Measurements from ENCODE around the gene ATXN1.
"Not testable (repeated sequence)": the region's sequence is repeated elsewhere in the genome, so short reads cannot be mapped to it uniquely, and the experiment has no call there.

Gene ATXN1

DNA sequence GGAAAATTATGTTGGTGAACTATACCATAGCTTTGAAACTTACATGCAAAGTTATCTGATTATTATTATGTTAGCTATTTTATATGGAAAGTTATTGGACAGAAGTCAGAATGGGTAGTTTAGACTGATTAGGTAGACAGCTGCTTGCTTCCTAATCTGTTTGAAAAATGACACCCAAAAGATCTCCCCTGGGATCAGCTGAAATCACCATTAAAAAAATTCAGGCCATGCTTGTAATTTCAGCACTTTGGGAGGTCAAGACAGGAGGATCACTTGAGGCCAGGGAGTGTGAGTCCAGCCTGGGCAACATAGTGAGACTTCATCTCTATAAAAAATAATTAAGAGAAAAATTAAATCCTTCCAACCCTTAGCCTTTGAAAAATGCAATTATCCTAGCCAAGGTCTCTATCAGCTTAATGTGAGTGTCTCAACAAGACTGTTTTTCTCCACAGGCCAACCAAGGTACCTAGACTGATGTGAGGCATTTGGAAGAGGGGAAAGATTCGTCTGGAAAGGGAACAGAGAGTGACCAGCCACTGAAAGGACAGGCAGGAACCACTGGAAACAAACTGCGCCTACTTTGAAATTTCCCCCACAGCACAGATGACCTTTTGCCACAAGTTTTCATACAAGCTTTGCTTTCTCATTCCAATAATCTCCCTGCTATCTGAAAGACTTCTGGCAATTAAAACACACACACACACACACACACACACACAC is 290.6 kb downstream of the ATXN1 start:
- Histone ChIP-seq H3K27ac (ENCODE audit: low read length) (no peak overlapping the region), H3K4me3 (ENCODE audit: low read length) (no peak overlapping the region), H2AFZ (ENCODE audit: low read depth, low read length) (no peak overlapping the region), H3K4me1 (ENCODE audit: low read length) (peaks cover 25% of the 10 kb centered on the region), H3K9me3 (ENCODE audit: insufficient read depth, low read length) (no peaks in the 10 kb centered on the region), H4K20me1 (ENCODE audit: insufficient read depth, low read length) (no peaks in the 10 kb centered on the region), H3K4me2 (ENCODE audit: low read length) (no peak overlapping the region), H3K79me2 (ENCODE audit: low read length) (no peaks in the 10 kb centered on the region), H3K9ac (ENCODE audit: low read length) (no peak overlapping the region), H3K36me3 (replicated peaks; ENCODE audit: low read depth, low read length) (no peaks in the 10 kb centered on the region), H3K27me3 (ENCODE audit: low read depth, low read length) (peaks cover 32% of the 10 kb centered on the region)
- no peak for TF ChIP-seq EZH2phosphoT487 (IDR thresholded peaks at IDR 0.05; ENCODE audit: low read depth)
- TF ChIP-seq, protein P1, sequence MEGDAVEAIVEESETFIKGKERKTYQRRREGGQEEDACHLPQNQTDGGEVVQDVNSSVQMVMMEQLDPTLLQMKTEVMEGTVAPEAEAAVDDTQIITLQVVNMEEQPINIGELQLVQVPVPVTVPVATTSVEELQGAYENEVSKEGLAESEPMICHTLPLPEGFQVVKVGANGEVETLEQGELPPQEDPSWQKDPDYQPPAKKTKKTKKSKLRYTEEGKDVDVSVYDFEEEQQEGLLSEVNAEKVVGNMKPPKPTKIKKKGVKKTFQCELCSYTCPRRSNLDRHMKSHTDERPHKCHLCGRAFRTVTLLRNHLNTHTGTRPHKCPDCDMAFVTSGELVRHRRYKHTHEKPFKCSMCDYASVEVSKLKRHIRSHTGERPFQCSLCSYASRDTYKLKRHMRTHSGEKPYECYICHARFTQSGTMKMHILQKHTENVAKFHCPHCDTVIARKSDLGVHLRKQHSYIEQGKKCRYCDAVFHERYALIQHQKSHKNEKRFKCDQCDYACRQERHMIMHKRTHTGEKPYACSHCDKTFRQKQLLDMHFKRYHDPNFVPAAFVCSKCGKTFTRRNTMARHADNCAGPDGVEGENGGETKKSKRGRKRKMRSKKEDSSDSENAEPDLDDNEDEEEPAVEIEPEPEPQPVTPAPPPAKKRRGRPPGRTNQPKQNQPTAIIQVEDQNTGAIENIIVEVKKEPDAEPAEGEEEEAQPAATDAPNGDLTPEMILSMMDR (IDR thresholded peaks at IDR 0.05; ENCODE audit: low read depth, low read length) = no peak

GRCh38 chr6:16468991-16469615 is 292.2 kb downstream of the ATXN1 start:
- H4K20me1 ChIP-seq (ENCODE audit: insufficient read depth, low read length) = no peaks in the 10 kb centered on the region
- TF ChIP-seq, protein P1 (IDR thresholded peaks at IDR 0.05; ENCODE audit: low read depth, low read length) = no peak
- no peaks in the 10 kb centered on the region for H3K9me3 ChIP-seq (ENCODE audit: insufficient read depth, low read length)
- no peak overlapping the region for H3K27ac ChIP-seq (ENCODE audit: low read length)
- H3K9ac ChIP-seq (ENCODE audit: low read length) = no peak overlapping the region
- no peaks in the 10 kb centered on the region for H3K79me2 ChIP-seq (ENCODE audit: low read length)
- no peak overlapping the region for H3K4me3 ChIP-seq (ENCODE audit: low read length)
- H3K4me2 ChIP-seq (ENCODE audit: low read length) = no peak overlapping the region
- H3K27me3 ChIP-seq (ENCODE audit: low read depth, low read length) = peaks cover 31% of the 10 kb centered on the region
- peaks cover 19% of the 10 kb centered on the region for H3K4me1 ChIP-seq (ENCODE audit: low read length)
- H2AFZ ChIP-seq (ENCODE audit: low read depth, low read length) = no peak overlapping the region
- no peaks in the 10 kb centered on the region for H3K36me3 ChIP-seq (replicated peaks; ENCODE audit: low read depth, low read length)

- TF ChIP-seq EZH2phosphoT487 (IDR thresholded peaks at IDR 0.05; ENCODE audit: low read depth) = no peak
- TF ChIP-seq, protein P1 (IDR thresholded peaks at IDR 0.05; ENCODE audit: low read depth, low read length) = no peak
- Histone ChIP-seq H3K27ac (ENCODE audit: low read length) (no peak overlapping the region), H3K79me2 (ENCODE audit: low read length) (no peaks in the 10 kb centered on the region), H3K4me2 (ENCODE audit: low read length) (no peak overlapping the region), H2AFZ (ENCODE audit: low read depth, low read length) (no peak overlapping the region), H3K9me3 (ENCODE audit: insufficient read depth, low read length) (no peaks in the 10 kb centered on the region), H4K20me1 (ENCODE audit: insufficient read depth, low read length) (no peaks in the 10 kb centered on the region), H3K4me3 (ENCODE audit: low read length) (no peak overlapping the region), H3K9ac (ENCODE audit: low read length) (no peak overlapping the region), H3K27me3 (ENCODE audit: low read depth, low read length) (peaks cover 13% of the 10 kb centered on the region; the same call in 1 of the 2 replicates), H3K36me3 (replicated peaks; ENCODE audit: low read depth, low read length) (no peaks in the 10 kb centered on the region), H3K4me1 (ENCODE audit: low read length) (peaks cover 7% of the 10 kb centered on the region; the same call in 1 of the 2 replicates)
Observed at GRCh38 chr6:16466800-16467553, 294.3 kb downstream of the ATXN1 start.

DNA sequence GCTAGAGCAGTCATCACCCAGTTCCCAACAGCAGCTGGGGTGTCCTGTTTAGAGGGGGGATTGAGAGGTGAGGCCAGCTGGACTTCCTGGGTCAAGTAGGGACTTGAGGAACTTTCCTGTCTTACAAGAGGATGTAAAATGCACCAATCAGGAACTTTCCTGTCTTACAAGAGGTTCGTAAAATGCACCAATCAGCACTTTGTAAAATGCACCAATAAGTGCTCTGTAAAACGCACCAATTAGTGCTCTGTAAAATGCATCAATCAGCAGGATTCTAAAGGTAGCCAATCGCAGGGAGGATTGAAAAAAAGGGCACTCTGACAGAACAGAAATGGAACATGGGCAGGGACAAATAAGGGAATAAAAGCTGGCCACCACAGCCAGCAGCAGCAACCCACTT is 297.2 kb downstream of the ATXN1 start:
- no peak overlapping the region for H3K4me2 ChIP-seq (ENCODE audit: low read length)
- no peaks in the 10 kb centered on the region for H3K4me1 ChIP-seq (ENCODE audit: low read length)
- no peaks in the 10 kb centered on the region for H4K20me1 ChIP-seq (ENCODE audit: insufficient read depth, low read length)
- no peaks in the 10 kb centered on the region for H3K79me2 ChIP-seq (ENCODE audit: low read length)
- H3K27me3 ChIP-seq (ENCODE audit: low read depth, low read length) = no peaks in the 10 kb centered on the region
- H3K9ac ChIP-seq (ENCODE audit: low read length) = no peak overlapping the region
- H3K36me3 ChIP-seq (replicated peaks; ENCODE audit: low read depth, low read length) = no peaks in the 10 kb centered on the region
- no peak overlapping the region for H2AFZ ChIP-seq (ENCODE audit: low read depth, low read length)
- H3K27ac ChIP-seq (ENCODE audit: low read length) = no peak overlapping the region
- H3K9me3 ChIP-seq (ENCODE audit: insufficient read depth, low read length) = no peaks in the 10 kb centered on the region
- no peak for TF ChIP-seq EZH2phosphoT487 (IDR thresholded peaks at IDR 0.05; ENCODE audit: low read depth)
- TF ChIP-seq, protein P1 (IDR thresholded peaks at IDR 0.05; ENCODE audit: low read depth, low read length) = no peak
- no peak overlapping the region for H3K4me3 ChIP-seq (ENCODE audit: low read length)

GRCh38 chr6:16463246-16463645 is 298.0 kb downstream of the ATXN1 start:
- H3K9me3 ChIP-seq (ENCODE audit: insufficient read depth, low read length); H2AFZ ChIP-seq (ENCODE audit: low read depth, low read length); H3K36me3 ChIP-seq (replicated peaks; ENCODE audit: low read depth, low read length); H3K4me2 ChIP-seq (ENCODE audit: low read length); H3K27me3 ChIP-seq (ENCODE audit: low read depth, low read length); H3K27ac ChIP-seq (ENCODE audit: low read length); H3K79me2 ChIP-seq (ENCODE audit: low read length); H3K4me1 ChIP-seq (ENCODE audit: low read length); H3K9ac ChIP-seq (ENCODE audit: low read length); H3K4me3 ChIP-seq (ENCODE audit: low read length); H4K20me1 ChIP-seq (ENCODE audit: insufficient read depth, low read length): not testable (repeated sequence)
